ENCODE data around the gene SMKR1. TPM values are rescaled to one million over a fixed set of nuclear protein-coding genes. Genes with fewer than 3 reads are reported as not detected.
"Not testable (repeated sequence)": the region's sequence is repeated elsewhere in the genome, so short reads cannot be mapped to it uniquely, and the experiment has no call there.

SMKR1 gene
- total RNA-seq, 1 donor from 2014 or later, result 2.4 TPM

DNA sequence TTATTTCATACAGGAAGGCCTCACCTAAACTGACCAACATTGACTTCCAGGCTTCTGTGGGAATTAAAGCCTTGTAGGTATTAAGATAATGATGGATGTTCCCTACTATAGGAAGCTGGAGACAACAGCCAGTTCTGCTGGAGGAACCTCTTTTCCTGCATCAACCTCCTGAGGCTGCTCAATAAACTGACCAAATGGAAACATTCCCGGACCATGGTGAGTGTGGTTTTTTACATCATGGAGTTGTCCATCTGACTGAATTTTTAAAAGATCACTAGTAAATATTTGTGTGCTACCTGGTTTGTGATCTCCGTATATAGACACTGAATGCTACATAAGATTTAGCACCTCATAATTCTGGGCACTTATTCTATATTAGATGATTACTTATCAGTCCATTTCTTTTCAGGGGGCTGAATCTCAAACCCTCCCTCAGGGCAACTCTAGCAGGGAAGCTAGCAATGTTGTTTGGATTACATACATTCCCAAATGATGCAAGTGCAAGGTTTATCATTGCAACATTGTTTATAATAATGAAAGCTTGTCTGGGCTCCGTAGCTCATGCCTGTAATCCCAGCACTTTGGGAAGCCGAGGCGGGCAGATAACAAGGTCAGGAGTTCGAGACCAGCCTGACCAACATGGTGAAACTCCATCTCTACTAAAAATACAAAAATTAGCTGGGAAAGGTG is 21.5 kb upstream of the SMKR1 start:
- Mint-ChIP-seq H3K4me1 (no peaks in the 10 kb centered on the region), H3K27ac (no peak overlapping the region), H3K4me3 (no peak overlapping the region), H3K36me3 (ENCODE audit: low read depth) (no peaks in the 10 kb centered on the region), H3K9me3 (no peaks in the 10 kb centered on the region), H3K27me3 (no peaks in the 10 kb centered on the region)
- TF ChIP-seq, protein P1, sequence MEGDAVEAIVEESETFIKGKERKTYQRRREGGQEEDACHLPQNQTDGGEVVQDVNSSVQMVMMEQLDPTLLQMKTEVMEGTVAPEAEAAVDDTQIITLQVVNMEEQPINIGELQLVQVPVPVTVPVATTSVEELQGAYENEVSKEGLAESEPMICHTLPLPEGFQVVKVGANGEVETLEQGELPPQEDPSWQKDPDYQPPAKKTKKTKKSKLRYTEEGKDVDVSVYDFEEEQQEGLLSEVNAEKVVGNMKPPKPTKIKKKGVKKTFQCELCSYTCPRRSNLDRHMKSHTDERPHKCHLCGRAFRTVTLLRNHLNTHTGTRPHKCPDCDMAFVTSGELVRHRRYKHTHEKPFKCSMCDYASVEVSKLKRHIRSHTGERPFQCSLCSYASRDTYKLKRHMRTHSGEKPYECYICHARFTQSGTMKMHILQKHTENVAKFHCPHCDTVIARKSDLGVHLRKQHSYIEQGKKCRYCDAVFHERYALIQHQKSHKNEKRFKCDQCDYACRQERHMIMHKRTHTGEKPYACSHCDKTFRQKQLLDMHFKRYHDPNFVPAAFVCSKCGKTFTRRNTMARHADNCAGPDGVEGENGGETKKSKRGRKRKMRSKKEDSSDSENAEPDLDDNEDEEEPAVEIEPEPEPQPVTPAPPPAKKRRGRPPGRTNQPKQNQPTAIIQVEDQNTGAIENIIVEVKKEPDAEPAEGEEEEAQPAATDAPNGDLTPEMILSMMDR (IDR thresholded peaks at IDR 0.05), result no peak
- DNase-seq, result no peak
- ChIA-PET CTCF (interaction anchor here (0.9 to 1.1 kb wide), 2 partner anchors 9 to 113 kb away, joined by 3 read pairs; no protein-coding TSS in a partner anchor), POLR2A (no interaction called here)
- ATAC-seq (ENCODE audit: low read depth), result no peak
- intact Hi-C loops (cut with micrococcal nuclease), result no loop called here

DNA sequence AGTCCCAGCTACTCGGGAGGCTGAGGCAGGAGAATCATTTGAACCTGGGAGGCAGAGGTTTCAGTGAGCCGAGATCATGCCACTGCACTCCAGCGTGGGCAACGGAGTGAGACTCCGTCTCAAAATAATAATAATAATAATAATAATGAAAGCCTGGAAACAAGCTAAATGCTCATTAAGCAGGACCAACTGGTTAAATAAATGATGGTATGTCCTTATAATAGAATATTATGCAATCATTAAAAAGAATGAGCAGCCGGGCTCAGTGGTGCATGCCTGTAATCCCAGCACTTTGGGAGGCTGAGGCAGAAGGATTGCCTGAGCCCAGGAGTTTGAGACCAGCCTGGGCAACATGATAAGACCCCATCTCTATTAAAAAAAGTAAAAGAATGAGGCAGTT is 21.0 kb upstream of the SMKR1 start:
- POLR2A ChIA-PET; H3K36me3 Mint-ChIP-seq (ENCODE audit: low read depth); H3K4me3 Mint-ChIP-seq; H3K27ac Mint-ChIP-seq; H3K4me1 Mint-ChIP-seq; H3K27me3 Mint-ChIP-seq; DNase-seq; intact Hi-C loops (cut with micrococcal nuclease); CTCF ChIA-PET; H3K9me3 Mint-ChIP-seq; ATAC-seq (ENCODE audit: low read depth): not testable (repeated sequence)

DNA sequence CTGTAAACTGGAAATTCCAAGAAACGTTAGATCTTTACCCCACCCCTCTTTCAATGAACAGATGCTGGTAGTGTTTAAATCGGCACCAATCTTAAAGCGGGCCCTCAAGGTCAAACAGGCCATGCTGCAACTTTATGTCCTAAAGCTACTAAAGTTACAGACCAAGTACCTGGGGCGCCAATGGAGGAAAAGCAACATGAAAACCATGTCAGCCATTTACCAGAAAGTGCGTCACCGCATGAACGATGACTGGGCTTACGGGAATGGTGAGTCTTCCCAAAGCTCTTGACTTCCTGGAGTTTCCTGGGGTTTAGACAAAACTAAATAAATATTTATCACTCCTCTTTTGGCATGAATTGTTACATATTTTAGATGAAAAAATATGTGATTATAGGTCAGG is 19.6 kb upstream of the SMKR1 start:
- ATAC-seq (ENCODE audit: low read depth), result no peak
- intact Hi-C loops (cut with micrococcal nuclease), result no loop called here
- H3K27ac Mint-ChIP-seq, result no peak overlapping the region
- POLR2A ChIA-PET, result no interaction called here
- CTCF ChIA-PET, result no interaction called here
- H3K4me1 Mint-ChIP-seq, result no peaks in the 10 kb centered on the region
- no peaks in the 10 kb centered on the region for H3K9me3 Mint-ChIP-seq
- no peak overlapping the region for H3K4me3 Mint-ChIP-seq
- no peak for DNase-seq
- H3K36me3 Mint-ChIP-seq (ENCODE audit: low read depth), result no peaks in the 10 kb centered on the region
- H3K27me3 Mint-ChIP-seq, result no peaks in the 10 kb centered on the region
- TF ChIP-seq, protein P1 (IDR thresholded peaks at IDR 0.05), result no peak

DNA sequence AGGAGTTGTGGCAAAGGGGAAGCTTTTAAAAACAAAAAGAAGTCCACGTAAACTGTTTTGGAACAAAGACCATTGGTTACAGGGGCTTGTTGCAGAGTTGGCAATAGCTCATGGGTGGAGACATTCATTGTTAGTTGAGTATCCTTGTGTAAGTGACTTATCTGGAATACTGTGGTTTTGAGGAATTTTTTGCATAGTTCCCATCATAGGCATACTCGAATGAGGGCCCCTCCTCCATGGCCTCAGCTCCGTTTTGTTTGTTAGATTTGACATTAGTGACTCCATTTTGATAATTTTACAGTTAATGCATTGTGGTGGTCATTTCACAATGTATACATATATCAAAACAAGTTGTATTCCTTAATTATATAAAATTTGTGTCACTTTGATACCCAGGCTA is 12.8 kb upstream of the SMKR1 start:
- intact Hi-C loops (cut with micrococcal nuclease), result no loop called here
- Mint-ChIP-seq H3K27me3 (no peaks in the 10 kb centered on the region), H3K27ac (no peak overlapping the region), H3K4me1 (peaks cover 13% of the 10 kb centered on the region), H3K9me3 (no peaks in the 10 kb centered on the region), H3K36me3 (ENCODE audit: low read depth) (no peaks in the 10 kb centered on the region), H3K4me3 (no peak overlapping the region)
- TF ChIP-seq, protein P1 (IDR thresholded peaks at IDR 0.05), result no peak
- CTCF ChIA-PET, result no interaction called here
- POLR2A ChIA-PET, result no interaction called here
- DNase-seq (no peak), ATAC-seq (ENCODE audit: low read depth) (no peak)

DNA sequence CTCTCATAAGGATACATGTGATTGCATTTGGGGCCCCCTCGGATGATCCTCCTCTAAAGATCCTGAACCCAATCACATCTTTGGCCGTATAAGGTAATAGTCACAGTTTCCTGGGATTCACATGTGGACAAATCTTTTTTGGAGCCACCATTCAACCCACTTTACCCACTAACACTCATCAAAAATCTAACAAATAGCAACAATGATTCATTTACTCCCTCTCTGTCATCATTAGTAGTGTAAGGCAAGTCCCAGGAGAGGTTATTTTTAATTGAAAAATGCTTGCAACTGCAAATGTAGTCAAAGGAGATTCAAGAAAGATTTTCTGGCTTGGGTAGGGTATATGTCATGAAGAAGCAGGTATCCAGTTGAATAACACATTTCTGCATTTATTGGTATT is 9.9 kb upstream of the SMKR1 start:
- H3K27me3 Mint-ChIP-seq, result no peaks in the 10 kb centered on the region
- intact Hi-C loops (cut with micrococcal nuclease), result no loop called here
- H3K36me3 Mint-ChIP-seq (ENCODE audit: low read depth), result no peaks in the 10 kb centered on the region
- H3K4me3 Mint-ChIP-seq, result no peak overlapping the region
- no peak for ATAC-seq (ENCODE audit: low read depth)
- POLR2A ChIA-PET, result no interaction called here
- peaks cover 19% of the 10 kb centered on the region for H3K4me1 Mint-ChIP-seq
- DNase-seq, result no peak
- no peak overlapping the region for H3K27ac Mint-ChIP-seq
- CTCF ChIA-PET, result no interaction called here
- TF ChIP-seq, protein P1 (IDR thresholded peaks at IDR 0.05), result no peak
- H3K9me3 Mint-ChIP-seq, result no peaks in the 10 kb centered on the region
